GM19099 (cell line): ENCODE results near the gene MLLT11.
A peak's percentile ranks its signal among the peaks of the same experiment; 100 is the strongest.

ENCODE experiments used
- POLR2A ChIP-seq: IDR thresholded peaks from 3 replicates; pipeline ENCODE4 v1.6.1; 2011; ENCODE audit warnings: low read depth; ENCODE audit not compliant: insufficient read length; ENCODE audit errors: extremely low read depth

The MLLT11 gene

DNA sequence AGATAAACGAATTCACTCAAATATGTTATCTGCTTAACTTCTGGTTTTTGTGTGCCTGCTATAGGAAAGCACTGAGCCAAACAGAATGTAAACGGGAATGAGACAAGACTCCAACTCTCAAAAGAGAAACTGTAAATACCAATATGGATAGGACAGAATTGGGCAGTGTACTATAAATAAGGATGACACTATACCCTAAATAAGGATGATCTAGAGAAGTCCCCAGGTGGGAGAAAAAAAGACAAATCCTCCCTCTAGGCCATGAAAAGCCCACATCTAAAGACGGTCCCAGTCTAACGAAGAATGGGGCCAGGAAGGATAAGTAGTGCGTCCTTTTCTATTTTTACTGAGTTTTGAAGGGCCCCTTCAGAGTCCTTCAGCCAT lies 8.9 kb downstream of the MLLT11 start:
- no peak for TF ChIP-seq POLR2A

DNA sequence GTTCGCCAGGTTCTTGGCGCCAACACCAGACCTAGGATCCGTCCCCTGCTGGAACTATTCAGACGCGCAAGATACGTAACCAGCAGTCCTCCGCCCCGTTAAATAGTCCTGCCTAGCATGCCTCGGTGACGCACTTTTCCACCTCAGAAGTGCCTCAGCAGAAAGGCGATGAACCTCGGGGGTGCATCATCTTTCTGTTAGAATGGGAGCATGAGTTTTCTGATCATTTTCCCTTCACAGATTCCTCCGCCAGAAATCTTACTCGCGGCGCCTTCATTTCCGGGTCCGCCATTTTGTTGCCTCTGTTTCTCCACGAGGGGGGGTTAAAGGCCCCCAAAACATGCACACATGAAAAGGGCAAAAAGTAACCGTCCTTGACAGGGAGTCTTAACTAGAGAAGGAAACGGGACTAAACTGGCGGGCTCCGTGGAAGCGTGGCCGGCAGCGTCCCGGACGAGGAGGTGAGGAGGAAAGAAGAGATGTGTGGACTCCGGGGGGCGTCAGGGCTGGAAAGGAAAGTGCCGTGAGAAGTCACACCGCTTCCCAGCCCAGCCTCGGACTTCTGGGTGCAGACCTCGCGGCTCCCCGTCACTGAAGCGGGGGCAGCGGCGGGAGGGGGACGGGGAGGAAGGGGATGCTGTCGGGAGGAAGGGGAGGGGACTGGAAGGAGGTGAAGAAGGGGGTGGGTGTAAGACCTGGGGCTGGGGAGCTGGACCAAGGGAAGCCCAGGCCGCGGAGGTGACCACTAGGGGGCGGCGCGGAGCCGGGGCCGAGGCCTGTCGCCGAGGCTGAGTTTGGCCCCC lies 10.5 kb downstream of the MLLT11 start, which contains the start of gene GABPB2:
Gene GABPB2 (plus strand): TSS at position 288 of the 803 bp plus-strand sequence. CDS start 17,429 bp downstream, outside the sequence.
- peak; percentile 73 for TF ChIP-seq POLR2A

DNA sequence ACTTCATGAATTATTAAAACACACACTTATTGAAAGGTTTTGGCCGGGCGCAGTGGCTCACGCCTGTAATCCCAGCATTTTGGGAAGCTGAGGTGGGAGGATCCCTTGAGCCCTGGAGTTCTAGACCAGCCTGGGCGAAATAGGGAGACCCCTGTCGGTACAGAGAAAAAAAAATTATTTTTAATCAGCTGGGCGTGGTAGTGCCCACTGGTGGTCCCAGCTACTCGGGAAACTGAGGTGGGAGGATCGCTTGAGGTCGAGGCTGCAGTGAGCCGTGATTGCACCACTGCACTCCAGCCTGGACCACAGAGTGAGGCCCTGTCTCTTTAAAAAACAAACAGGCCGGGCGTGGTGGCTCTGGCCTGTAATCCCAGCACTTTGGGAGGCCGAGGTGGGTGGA lies 12.0 kb downstream of the MLLT11 start:
- no peak for TF ChIP-seq POLR2A

DNA sequence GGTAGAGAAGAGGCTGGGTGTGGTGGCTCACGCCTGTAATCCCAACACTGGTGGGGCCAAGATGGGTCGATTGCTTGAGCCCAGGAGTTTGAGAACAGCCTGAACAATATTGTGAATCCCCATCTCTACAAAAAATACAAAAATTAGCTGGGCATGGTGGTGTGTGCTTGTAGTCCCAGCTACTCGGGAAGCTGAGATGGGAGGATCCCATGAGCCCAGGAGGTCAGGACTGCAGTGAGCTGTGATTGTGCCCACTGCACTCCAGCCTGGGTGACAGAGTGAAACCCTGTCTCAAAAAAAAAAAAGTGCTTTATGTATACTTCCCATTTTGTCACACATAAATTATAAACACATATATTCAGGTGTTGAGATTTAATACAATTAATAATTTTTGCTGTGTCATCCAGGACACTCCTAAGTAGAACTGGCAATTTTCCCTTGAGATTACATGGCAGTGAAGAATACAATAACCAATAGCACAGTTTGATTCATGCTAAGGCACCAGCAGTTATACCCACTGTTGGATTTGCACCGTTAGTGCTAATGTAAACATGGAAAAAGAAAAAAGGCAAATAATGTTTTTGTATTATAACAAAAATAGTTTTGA lies 25.9 kb downstream of the MLLT11 start:
- TF ChIP-seq POLR2A = no peak

DNA sequence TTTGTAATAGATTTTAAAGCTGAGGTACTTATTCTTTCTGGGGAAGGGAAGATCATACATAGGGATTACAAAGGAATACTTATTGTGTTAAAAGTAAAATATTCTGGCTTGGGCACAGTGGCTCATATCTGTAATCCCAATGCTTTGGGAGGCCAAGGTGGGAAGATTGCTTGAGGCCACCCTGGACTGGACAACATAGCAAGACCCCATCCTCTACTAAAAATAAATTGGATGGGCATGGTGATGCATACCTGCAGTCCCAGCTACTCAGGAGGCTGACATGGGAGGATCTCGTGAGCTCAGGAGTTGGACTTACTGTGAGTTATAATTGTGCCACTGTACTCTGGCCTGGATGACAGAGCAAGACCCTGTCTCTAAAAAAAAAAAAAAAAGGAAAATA lies 37.9 kb downstream of the MLLT11 start:
- no peak for TF ChIP-seq POLR2A

DNA sequence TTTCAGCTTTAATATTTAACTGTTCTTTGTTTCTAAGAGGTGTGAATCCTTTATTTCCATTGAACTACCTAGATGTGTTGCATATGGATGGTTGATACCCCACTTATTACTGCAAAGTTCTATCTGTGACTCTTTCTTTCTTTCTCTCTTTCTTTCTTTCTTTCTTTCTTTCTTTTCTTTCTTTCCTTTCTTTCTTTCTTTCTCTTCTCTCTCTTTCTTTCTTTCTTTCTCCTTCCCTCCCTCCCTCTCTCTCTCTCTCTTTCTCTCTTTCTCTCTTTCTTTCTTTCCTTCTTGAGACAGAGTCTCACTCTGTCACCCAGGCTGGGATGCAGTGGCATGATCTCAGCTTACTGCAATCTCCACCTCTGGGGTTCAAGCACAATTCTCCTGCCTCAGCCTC lies 44.4 kb downstream of the MLLT11 start:
- TF ChIP-seq POLR2A = no peak

DNA sequence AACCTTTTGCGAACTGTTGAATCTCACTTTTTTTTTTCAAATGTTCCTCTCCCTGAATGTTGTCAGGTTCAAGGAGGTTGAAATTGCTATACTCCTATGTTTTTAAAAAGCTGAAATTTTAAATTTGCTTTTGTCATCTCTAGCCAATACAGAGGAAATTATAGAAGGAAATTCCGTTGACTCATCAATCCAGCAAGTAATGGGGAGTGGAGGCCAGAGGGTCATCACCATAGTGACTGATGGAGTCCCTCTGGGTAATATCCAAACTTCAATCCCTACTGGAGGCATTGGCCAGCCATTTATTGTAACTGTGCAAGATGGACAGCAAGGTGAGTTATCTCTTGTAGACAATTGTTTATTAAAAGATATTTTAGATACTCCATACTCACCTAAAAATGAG lies 46.7 kb downstream of the MLLT11 start:
- no peak for TF ChIP-seq POLR2A

DNA sequence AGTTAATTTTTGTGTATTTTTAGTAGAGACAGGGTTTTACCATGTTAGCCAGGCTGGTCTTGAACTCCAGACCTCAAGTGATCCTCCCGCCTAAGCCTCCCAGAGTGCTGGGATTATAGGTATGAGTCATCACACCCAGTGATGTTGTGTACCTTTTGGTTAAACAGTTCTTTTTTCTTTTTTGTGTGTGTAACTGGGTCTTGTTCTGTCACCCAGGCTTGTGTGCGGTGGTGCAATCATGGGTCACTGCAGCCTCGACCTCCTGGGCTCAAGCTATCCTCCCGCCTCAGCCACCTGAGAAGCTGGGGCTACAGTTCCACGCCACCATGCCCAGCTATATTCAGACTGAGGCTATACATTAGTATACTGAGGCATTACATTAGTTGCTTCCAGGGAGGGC lies 48.1 kb downstream of the MLLT11 start:
- TF ChIP-seq POLR2A = no peak

DNA sequence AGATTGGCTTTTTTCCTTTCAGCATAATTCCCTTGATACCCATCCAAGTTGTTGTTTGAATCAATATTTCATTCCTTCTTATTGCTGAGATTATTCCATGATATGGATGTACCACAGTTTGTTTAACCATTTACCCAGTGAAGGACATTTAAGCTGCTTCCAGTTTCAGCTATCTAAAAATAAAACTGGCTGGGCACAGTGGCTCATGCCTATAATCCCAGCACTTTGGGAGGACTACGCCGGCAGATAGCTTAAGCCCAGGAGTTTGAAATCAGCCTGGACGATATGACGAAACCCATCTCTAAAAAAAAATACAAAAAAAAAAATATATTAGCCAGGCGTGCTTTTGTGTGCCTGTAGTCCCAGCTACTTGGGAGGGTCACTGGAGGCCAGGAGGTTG lies 53.7 kb downstream of the MLLT11 start:
- TF ChIP-seq POLR2A = no peak
